Epithelial cell of proximal tubule (primary cell): ENCODE measurements around the gene CHD9. TPM values are rescaled to one million over a fixed set of nuclear protein-coding genes. Genes with fewer than 3 reads are reported as not detected.

Experiments used
- DNase-seq: peaks from one replicate; pipeline ENCODE4 v3.0.0-alpha.2; 2011; ENCODE audit warnings: low read depth
- H3K4me3 ChIP-seq: 2 replicates; pipeline ENCODE4 v1.5.1; 2011; ENCODE audit warnings: low read depth, mild to moderate bottlenecking, low read length
- CTCF ChIP-seq: conservative IDR thresholded peaks from 2 replicates; pipeline ENCODE4 v1.5.1; 2012; ENCODE audit warnings: low read depth, mild to moderate bottlenecking, low read length
- total RNA-seq: library from RNA; depleted of rRNA; stranded (reverse); fragments of >200 nt; gene quantifications from 2 replicates; pipeline ENCODE4 v1.2.3, GENCODE V29; 2015

The CHD9 gene
- total RNA-seq, 1 donor from 2014 or later = 14.6 TPM

GRCh38 chr16:53358884-53359283, 304.1 kb downstream of the CHD9 start:
- H3K4me3 ChIP-seq = no peak overlapping the region
- TF ChIP-seq CTCF = no peak
- no peak for DNase-seq

GRCh38 chr16:53369921-53370320, 315.1 kb downstream of the CHD9 start:
- DNase-seq = no peak
- H3K4me3 ChIP-seq = no peak overlapping the region
- no peak for TF ChIP-seq CTCF

GRCh38 chr16:53370827-53371226, 316.0 kb downstream of the CHD9 start:
- TF ChIP-seq CTCF = no peak
- H3K4me3 ChIP-seq = no peak overlapping the region
- DNase-seq = no peak

- peak overlapping the region; percentile 49 for H3K4me3 ChIP-seq
- no peak for DNase-seq
Observed at GRCh38 chr16:53372992-53373871, 318.4 kb downstream of the CHD9 start.

GRCh38 chr16:53374800-53375199, 320.0 kb downstream of the CHD9 start:
- TF ChIP-seq CTCF = no peak
- H3K4me3 ChIP-seq = no peak overlapping the region
- no peak for DNase-seq

More at GRCh38 chr16:53372992-53373871, 318.4 kb downstream of the CHD9 start:
- TF ChIP-seq CTCF = no peak

GRCh38 chr16:53378138-53378537, 323.3 kb downstream of the CHD9 start:
- no peak overlapping the region for H3K4me3 ChIP-seq
- DNase-seq = no peak
- no peak for TF ChIP-seq CTCF

Other genes starting within 250 kb of the CHD9 start
- gene CHD9NB, start 2.1 kb upstream of the CHD9 start, total RNA-seq = 0.07 and 1.5 TPM in 2 replicates